B cell (primary cell): ENCODE results near the gene QTRT2.

Experiments
- CTCF ChIP-seq: fragments of 200-600 bp; IDR thresholded peaks from one replicate; pipeline ENCODE4 v1.8.0; 2022; ENCODE audit warnings: antibody characterized with exemption, mild to moderate bottlenecking
- EZH2 ChIP-seq: IDR thresholded peaks from 2 replicates; pipeline ENCODE4 v1.6.1; 2012; ENCODE audit warnings: borderline replicate concordance, low read depth, mild to moderate bottlenecking, moderate library complexity, low read length; ENCODE audit not compliant: insufficient read depth, poor library complexity, severe bottlenecking

DNA sequence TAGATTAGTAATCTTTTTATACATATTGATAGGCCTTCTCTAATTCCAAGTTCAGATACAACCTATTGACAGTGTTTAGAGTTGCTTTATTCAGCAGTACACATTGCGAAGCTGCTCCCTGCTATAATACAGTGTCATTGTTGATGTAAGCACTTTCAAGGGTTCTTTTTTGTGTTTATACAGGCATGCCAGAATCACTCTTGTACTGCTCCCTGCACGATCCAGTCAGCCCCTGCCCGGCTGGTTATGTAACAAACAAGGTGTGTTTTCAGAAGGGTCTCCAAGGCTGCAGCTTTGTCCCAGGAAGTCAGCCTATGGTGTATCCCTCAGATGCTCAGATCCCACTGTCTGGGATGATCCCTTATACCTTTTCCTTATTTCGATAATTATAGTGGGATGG lies 11.3 kb downstream of the QTRT2 start:
- TF ChIP-seq CTCF: no peak
- TF ChIP-seq EZH2: no peak
